HepG2 (cell line): ENCODE measurements around the gene VPREB3. TPM values are rescaled to one million over a fixed set of nuclear protein-coding genes. Genes with fewer than 3 reads are reported as not detected.

ENCODE experiments used
- ATAC-seq: fragments of 200-7000 bp; cut with Tn5 transposase; 3 replicates; pipeline ENCODE4 v1.9.1; 2020; ENCODE audit warnings: mild to moderate bottlenecking, moderate library complexity
- BruUV-seq: library from RNA; stranded (reverse); fragments of 400-500 nt; replicated peaks from 2 replicates; lab custom pipeline; 2021; lab: Mats Ljungman, UMichigan
- CTCF ChIA-PET: fragments of 300-600 bp; formaldehyde crosslinking; extraction: SDS; loops from one replicate; lab custom pipeline; 2021; ENCODE audit warnings: low total read pairs, inconsistent platforms, low intra/inter-chr PET ratio; lab: Yijun Ruan, JAX
- POLR2A ChIA-PET: fragments of 350-600 bp; sonication (Branson Sonifier 250); formaldehyde crosslinking; loops from one replicate; lab custom pipeline; 2020; ENCODE audit warnings: antibody characterized with exemption, inconsistent platforms; lab: Yijun Ruan, JAX
- DNase-seq: peaks from one replicate; pipeline ENCODE4 v3.0.0-alpha.2; 2015; ENCODE audit warnings: low spot score
- FAIRE-seq: peaks from 3 replicates; lab custom pipeline; 2011; peaks lifted over from hg19 to GRCh38; lab: Jason Lieb, UNC
- H2AFZ ChIP-seq: one replicate; pipeline ENCODE4 v1.6.1; 2011; ENCODE audit warnings: low read length, inconsistent platforms
- H3K27ac ChIP-seq: fragments of 300-600 bp; 3 replicates; pipeline ENCODE4 v1.8.0; 2011; ENCODE audit warnings: mixed run types, mild to moderate bottlenecking, mixed read lengths, low read length, inconsistent platforms; ENCODE audit not compliant: insufficient read depth; ENCODE audit errors: extremely low read length
- H3K27me3 ChIP-seq, 2 experiments: fragments of 200-600 bp in 1 of 2; 2 replicates in 1 of 2; 3 replicates in 1 of 2; pipeline versions ENCODE4 v1.6.0 to v1.8.0; 2011; ENCODE audit warnings: low read length in 2 of 2, mild to moderate bottlenecking in 2 of 2, moderate library complexity in 2 of 2, inconsistent platforms in 1 of 2; ENCODE audit not compliant: insufficient read depth in 2 of 2, control insufficient read depth in 1 of 2
- H3K36me3 ChIP-seq, 2 experiments: fragments of 200-600 bp in 1 of 2; replicated peaks in 1 of 2; 2 replicates in 1 of 2; 3 replicates in 1 of 2; pipeline versions ENCODE4 v1.5.1 to v1.8.0; 2011; ENCODE audit warnings: low read length in 2 of 2, inconsistent platforms in 1 of 2; ENCODE audit not compliant: insufficient read depth in 2 of 2, control insufficient read depth in 1 of 2
- H3K4me1 ChIP-seq: 2 replicates; pipeline ENCODE4 v1.5.1; 2012; ENCODE audit warnings: low read length, inconsistent platforms; ENCODE audit not compliant: insufficient read depth
- H3K4me2 ChIP-seq: 2 replicates; pipeline ENCODE4 v1.6.0; 2011; ENCODE audit warnings: low read depth, low read length, inconsistent platforms
- H3K4me3 ChIP-seq, 3 experiments: fragments of 200-600 bp in 1 of 3; sonication (generic), shearing (Covaris generic) in 1 of 3; replicated peaks in 1 of 3; 2 replicates each; pipeline ENCODE4 v1.5.1; 2011 to 2016; ENCODE audit warnings: low read length in 3 of 3, inconsistent platforms in 2 of 3, low read depth in 2 of 3, mild to moderate bottlenecking in 2 of 3, control low read depth in 1 of 3, mixed read lengths in 1 of 3; ENCODE audit not compliant: insufficient read depth in 1 of 3
- H3K79me2 ChIP-seq: one replicate; pipeline ENCODE4 v1.6.1; 2011; ENCODE audit warnings: low read length, inconsistent platforms; ENCODE audit not compliant: insufficient read depth
- H3K9ac ChIP-seq: 2 replicates; pipeline ENCODE4 v1.6.0; 2011; ENCODE audit warnings: mild to moderate bottlenecking, low read depth, low read length, inconsistent platforms; ENCODE audit not compliant: insufficient read depth
- H3K9me3 ChIP-seq: 2 replicates; pipeline ENCODE4 v1.5.1; 2012; ENCODE audit warnings: mild to moderate bottlenecking, low read length
- H4K20me1 ChIP-seq: 2 replicates; pipeline ENCODE4 v1.6.0; 2011; ENCODE audit warnings: inconsistent platforms, mild to moderate bottlenecking, low read length, moderate library complexity; ENCODE audit not compliant: insufficient read depth
- EHMT2 ChIP-seq: fragments of 200-600 bp; sonication (generic); IDR thresholded peaks from 2 replicates; pipeline ENCODE4 v1.7.0; 2017; ENCODE audit warnings: antibody characterized with exemption, low read depth, low read length, borderline replicate concordance
- GTF3A ChIP-seq: sonication (generic); formaldehyde crosslinking; conservative IDR thresholded peaks from 2 replicates; pipeline ENCODE4 v1.4.0; 2020; ENCODE audit warnings: mild to moderate bottlenecking, missing genetic modification reagents
- HES4 ChIP-seq: sonication (generic); formaldehyde crosslinking; IDR thresholded peaks from 2 replicates; pipeline ENCODE4 v1.9.0; 2021; ENCODE audit warnings: mild to moderate bottlenecking, missing genetic modification reagents, borderline replicate concordance
- KDM5B ChIP-seq: sonication (generic); formaldehyde crosslinking; IDR thresholded peaks from 2 replicates; pipeline ENCODE4 v1.4.0; 2020; ENCODE audit warnings: missing genetic modification reagents, mild to moderate bottlenecking, borderline replicate concordance
- MEF2D ChIP-seq: sonication (generic); formaldehyde crosslinking; IDR thresholded peaks from 2 replicates; pipeline ENCODE4 v1.5.1; 2020; ENCODE audit warnings: mild to moderate bottlenecking, missing genetic modification reagents
- NR2F6 ChIP-seq, 2 experiments: IDR thresholded peaks; 2 replicates each; pipeline ENCODE4 v1.6.1; 2016; ENCODE audit warnings: antibody characterized with exemption in 1 of 2, mild to moderate bottlenecking in 1 of 2
- REST ChIP-seq, 2 experiments: IDR thresholded peaks; 2 replicates each; pipeline ENCODE4 v1.6.1; 2011 to 2012; ENCODE audit warnings: low read length in 2 of 2, borderline replicate concordance in 1 of 2, low read depth in 1 of 2, mild to moderate bottlenecking in 1 of 2, moderate library complexity in 1 of 2
- SMAD1 ChIP-seq: sonication (generic); formaldehyde crosslinking; IDR thresholded peaks from 2 replicates; pipeline ENCODE4 v1.4.0; 2020; ENCODE audit warnings: missing genetic modification reagents, low read depth, mild to moderate bottlenecking, borderline replicate concordance
- ZBTB20 ChIP-seq: sonication (generic); formaldehyde crosslinking; IDR thresholded peaks from 2 replicates; pipeline ENCODE4 v1.8.1; 2023; ENCODE audit warnings: missing genetic modification reagents, low read depth, mild to moderate bottlenecking, borderline replicate concordance
- ZNF484 ChIP-seq: sonication (generic); formaldehyde crosslinking; IDR thresholded peaks from 2 replicates; pipeline ENCODE4 v1.5.1; 2020; ENCODE audit warnings: mild to moderate bottlenecking, low read depth, missing genetic modification reagents, borderline replicate concordance
- ZNF609 ChIP-seq: sonication (generic); formaldehyde crosslinking; IDR thresholded peaks from 2 replicates; pipeline ENCODE4 v1.4.0; 2020; ENCODE audit warnings: mild to moderate bottlenecking, missing genetic modification reagents, borderline replicate concordance
- ZNF713 ChIP-seq: sonication (generic); formaldehyde crosslinking; IDR thresholded peaks from 2 replicates; pipeline ENCODE4 v1.4.0; 2020; ENCODE audit warnings: mild to moderate bottlenecking, missing genetic modification reagents
- ZNF777 ChIP-seq: sonication (generic); formaldehyde crosslinking; IDR thresholded peaks from 2 replicates; pipeline ENCODE4 v1.4.0; 2020; ENCODE audit warnings: missing genetic modification reagents
- WGBS: methylation state at CpG from one replicate; pipeline ENCODE4 v1.1.6; 2017; ENCODE audit warnings: low lambda C conversion rate; 5-methylcytosine and 5-hydroxymethylcytosine counted together
- in situ Hi-C: cut with HindIII; loops from 2 replicates; pipeline ENCODE4 v1.10.0; 2017; ENCODE audit warnings: low pct_unique_long_range_greater_than_20kb; ENCODE audit not compliant: extremely low pct_ligation_motif_present
- intact Hi-C: fragments of 100-400 bp; cut with micrococcal nuclease; formaldehyde crosslinking; loops from one replicate; pipeline ENCODE4 v1.10.0; 2022; ENCODE audit not compliant: unreplicated experiment
- polyA plus RNA-seq, 8 experiments: library from polyadenylated mRNA; depleted of rRNA in 3 of 8; stranded (reverse) in 7 of 8; unstranded in 1 of 8; fragments of >200 nt; fragmentation: Illumina TruSeq in 4 of 8; extraction: Trizol in 4 of 8; gene quantifications; 2 replicates each; pipeline versions ENCODE4 v1.2.1 to v1.2.3, GENCODE V29; 2011 to 2016; ENCODE audit warnings: low read depth in 4 of 8, missing spikeins in 1 of 8, mixed read lengths in 1 of 8; ENCODE audit not compliant: insufficient read depth in 1 of 8
- total RNA-seq, 5 experiments: library from RNA; depleted of rRNA; stranded (reverse); fragments of >200 nt; fragmentation: Illumina TruSeq; extraction: Trizol; gene quantifications; 2 replicates each; pipeline ENCODE4 v1.2.3, GENCODE V29; 2016; ENCODE audit warnings: low read depth in 1 of 5

Gene VPREB3
- total and polyA plus RNA-seq, 2 of the 13 experiments (the other 11 are each of a cell fraction or from before 2014, with no cell fraction given) = 0.22 TPM; not detected in 1

GRCh38 chr22:23769321-23769965, 15.2 kb upstream of the VPREB3 start:
- ATAC-seq (no peak), FAIRE-seq (no peak), DNase-seq (no peak)
- H4K20me1 ChIP-seq = no peaks in the 10 kb centered on the region
- no peak overlapping the region for H2AFZ ChIP-seq
- H3K79me2 ChIP-seq = peaks cover 9% of the 10 kb centered on the region
- intact Hi-C loops = loop anchor here (5.0 kb wide), 1 partner anchor 78 kb away; no protein-coding TSS in a partner anchor
- BruUV-seq = no TSS peak
- CTCF ChIA-PET = interaction anchor here (1.7 to 2.1 kb wide), 2 partner anchors 80 to 87 kb away, joined by 6 to 34 read pairs; partner anchors contain the start of gene SLC2A11
- H3K9ac ChIP-seq = 0 out of 2 replicates have a peak overlapping the region, but pooled peaks have one; percentile 35
- no peak overlapping the region for H3K27ac ChIP-seq
- no peaks in the 10 kb centered on the region; a peak in 1 of 5 replicates for H3K27me3 ChIP-seq
- H3K36me3 ChIP-seq = peaks cover 0 to 1% of the 10 kb centered on the region in 2 experiments; a peak in 2 of 5 replicates
- H3K4me3 ChIP-seq = peak overlapping the region in 2 of 3 experiments; percentile 30 to 47; a peak in 4 of 6 replicates
- H3K4me2 ChIP-seq = peak overlapping the region; percentile 99
- 12% methylated on average over 5 of the region's 6 CpGs for WGBS
- no peaks in the 10 kb centered on the region for H3K9me3 ChIP-seq
- H3K4me1 ChIP-seq = peaks cover 79% of the 10 kb centered on the region
- in situ Hi-C loops = no loop called here
- POLR2A ChIA-PET = interaction anchor here (0.8 to 5.9 kb wide), 6 partner anchors 19 to 125 kb away, joined by 3 to 89 read pairs (median 16); partner anchors contain the start of genes MIF, SLC2A11, SMARCB1 and ZNF70
- TF ChIP-seq HES4 (CRISPR knock-in tag) (no peak), ZNF777 (CRISPR knock-in tag) (no peak), ZNF713 (no peak), NR2F6 (IDR thresholded peaks at IDR 0.05) (no peak), NR2F6 (CRISPR knock-in tag; IDR thresholded peaks at IDR 0.05) (peak; percentile 21; the same call in 1 of the 2 replicates), GTF3A (CRISPR knock-in tag) (no peak), ZNF484 (no peak), SMAD1 (CRISPR knock-in tag) (no peak), KDM5B (CRISPR knock-in tag) (no peak), REST (IDR thresholded peaks at IDR 0.05; ENCODE audit: borderline replicate concordance in 1 of 2, low read depth in 1 of 2, low read length in 2 of 2) (no peak), ZNF609 (CRISPR knock-in tag) (no peak), ZBTB20 (no peak), EHMT2 (no peak), MEF2D (CRISPR knock-in tag) (no peak)
